Breast epithelium (tissue), 3 donors: ENCODE data around the gene RNF166.

ENCODE experiments used
- POLR2A ChIP-seq: fragments of 450-650 bp; IDR thresholded peaks from one replicate; pipeline ENCODE4 v1.6.1; 2016; ENCODE audit warnings: antibody characterized with exemption, mild to moderate bottlenecking, moderate library complexity
- POLR2AphosphoS5 ChIP-seq, 3 donors: sonication (generic); formaldehyde crosslinking; IDR thresholded peaks; one replicate each; pipeline ENCODE4 v1.6.1; 2017; ENCODE audit warnings: antibody characterized with exemption in 3 of 3
- TF ChIP-seq, protein P1 (sequence below), 3 donors: fragments of 450-650 bp; IDR thresholded peaks; one replicate each; pipeline ENCODE4 v1.5.1; 2016 to 2017; ENCODE audit warnings: antibody characterized with exemption in 3 of 3, mild to moderate bottlenecking in 3 of 3, moderate library complexity in 3 of 3

DNA sequence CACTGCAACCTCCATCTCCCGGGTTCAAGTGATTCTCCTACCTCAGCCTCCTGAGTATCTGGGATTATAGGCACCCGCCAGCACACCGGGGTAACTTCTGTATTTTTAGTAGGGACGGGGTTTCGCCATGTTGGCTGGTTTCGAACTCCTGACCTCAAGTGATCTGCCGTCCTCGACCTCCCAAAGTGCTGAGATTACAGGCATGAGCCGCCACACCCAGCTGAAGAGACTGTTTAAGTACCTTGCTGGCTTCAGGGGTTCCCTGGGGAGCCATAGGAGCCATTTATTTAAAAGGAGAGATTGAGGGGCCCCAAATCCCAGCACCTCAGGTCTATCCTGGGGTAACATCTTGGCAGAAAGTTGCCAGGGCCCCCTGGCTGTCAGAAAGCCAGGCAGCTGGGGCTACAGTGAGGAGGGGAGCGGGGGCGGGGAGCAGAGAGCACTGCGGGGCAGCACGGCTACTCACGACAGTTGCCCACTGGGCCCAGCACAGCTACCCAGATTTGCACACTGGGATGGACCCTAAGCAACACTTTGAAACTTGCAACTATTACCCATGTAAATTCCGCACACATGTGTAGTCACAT, 21.5 kb downstream of the RNF166 start:
- TF ChIP-seq, protein P1, sequence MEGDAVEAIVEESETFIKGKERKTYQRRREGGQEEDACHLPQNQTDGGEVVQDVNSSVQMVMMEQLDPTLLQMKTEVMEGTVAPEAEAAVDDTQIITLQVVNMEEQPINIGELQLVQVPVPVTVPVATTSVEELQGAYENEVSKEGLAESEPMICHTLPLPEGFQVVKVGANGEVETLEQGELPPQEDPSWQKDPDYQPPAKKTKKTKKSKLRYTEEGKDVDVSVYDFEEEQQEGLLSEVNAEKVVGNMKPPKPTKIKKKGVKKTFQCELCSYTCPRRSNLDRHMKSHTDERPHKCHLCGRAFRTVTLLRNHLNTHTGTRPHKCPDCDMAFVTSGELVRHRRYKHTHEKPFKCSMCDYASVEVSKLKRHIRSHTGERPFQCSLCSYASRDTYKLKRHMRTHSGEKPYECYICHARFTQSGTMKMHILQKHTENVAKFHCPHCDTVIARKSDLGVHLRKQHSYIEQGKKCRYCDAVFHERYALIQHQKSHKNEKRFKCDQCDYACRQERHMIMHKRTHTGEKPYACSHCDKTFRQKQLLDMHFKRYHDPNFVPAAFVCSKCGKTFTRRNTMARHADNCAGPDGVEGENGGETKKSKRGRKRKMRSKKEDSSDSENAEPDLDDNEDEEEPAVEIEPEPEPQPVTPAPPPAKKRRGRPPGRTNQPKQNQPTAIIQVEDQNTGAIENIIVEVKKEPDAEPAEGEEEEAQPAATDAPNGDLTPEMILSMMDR (IDR thresholded peaks at IDR 0.05) = no peak
- TF ChIP-seq POLR2A (no peak), POLR2AphosphoS5 (IDR thresholded peaks at IDR 0.05) (no peak)
